HG02870 (cell line): ENCODE results near the gene TRAK1.
"Not testable (repeated sequence)": the region's sequence is repeated elsewhere in the genome, so short reads cannot be mapped to it uniquely, and the experiment has no call there.

Source experiments
- ATAC-seq: cut with Tn5 transposase; IDR thresholded peaks from one replicate; pipeline ENCODE4 v1.9.1; 2021; ENCODE audit warnings: mild to moderate bottlenecking, moderate library complexity; ENCODE audit not compliant: unreplicated experiment

The TRAK1 gene, protein sequence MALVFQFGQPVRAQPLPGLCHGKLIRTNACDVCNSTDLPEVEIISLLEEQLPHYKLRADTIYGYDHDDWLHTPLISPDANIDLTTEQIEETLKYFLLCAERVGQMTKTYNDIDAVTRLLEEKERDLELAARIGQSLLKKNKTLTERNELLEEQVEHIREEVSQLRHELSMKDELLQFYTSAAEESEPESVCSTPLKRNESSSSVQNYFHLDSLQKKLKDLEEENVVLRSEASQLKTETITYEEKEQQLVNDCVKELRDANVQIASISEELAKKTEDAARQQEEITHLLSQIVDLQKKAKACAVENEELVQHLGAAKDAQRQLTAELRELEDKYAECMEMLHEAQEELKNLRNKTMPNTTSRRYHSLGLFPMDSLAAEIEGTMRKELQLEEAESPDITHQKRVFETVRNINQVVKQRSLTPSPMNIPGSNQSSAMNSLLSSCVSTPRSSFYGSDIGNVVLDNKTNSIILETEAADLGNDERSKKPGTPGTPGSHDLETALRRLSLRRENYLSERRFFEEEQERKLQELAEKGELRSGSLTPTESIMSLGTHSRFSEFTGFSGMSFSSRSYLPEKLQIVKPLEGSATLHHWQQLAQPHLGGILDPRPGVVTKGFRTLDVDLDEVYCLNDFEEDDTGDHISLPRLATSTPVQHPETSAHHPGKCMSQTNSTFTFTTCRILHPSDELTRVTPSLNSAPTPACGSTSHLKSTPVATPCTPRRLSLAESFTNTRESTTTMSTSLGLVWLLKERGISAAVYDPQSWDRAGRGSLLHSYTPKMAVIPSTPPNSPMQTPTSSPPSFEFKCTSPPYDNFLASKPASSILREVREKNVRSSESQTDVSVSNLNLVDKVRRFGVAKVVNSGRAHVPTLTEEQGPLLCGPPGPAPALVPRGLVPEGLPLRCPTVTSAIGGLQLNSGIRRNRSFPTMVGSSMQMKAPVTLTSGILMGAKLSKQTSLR

GRCh38 chr3:42090973-42091731 is at the start of gene TRAK1:
Gene TRAK1, plus strand, starts transcription at chr3:42091357. Its CDS starts 113 bp downstream, at chr3:42091470.
- ATAC-seq, result no peak

DNA sequence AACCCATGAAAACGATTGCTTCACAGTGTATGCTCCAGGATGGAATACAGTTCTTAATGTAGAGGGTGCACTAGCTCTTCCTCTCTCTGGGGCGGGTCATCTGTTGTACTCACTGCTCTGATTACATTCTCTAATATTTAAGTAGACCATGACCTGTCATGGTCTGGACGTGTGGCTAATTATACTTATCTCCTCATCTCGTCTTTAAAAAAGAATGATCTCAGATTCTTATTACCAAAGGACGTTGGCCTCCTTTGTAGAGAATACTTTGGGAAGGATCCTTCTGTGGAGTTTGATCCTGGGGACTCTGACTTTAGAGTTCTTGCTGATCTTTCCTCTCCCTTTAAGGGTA is 48.4 kb upstream of the TRAK1 start:
- no peak for ATAC-seq

DNA sequence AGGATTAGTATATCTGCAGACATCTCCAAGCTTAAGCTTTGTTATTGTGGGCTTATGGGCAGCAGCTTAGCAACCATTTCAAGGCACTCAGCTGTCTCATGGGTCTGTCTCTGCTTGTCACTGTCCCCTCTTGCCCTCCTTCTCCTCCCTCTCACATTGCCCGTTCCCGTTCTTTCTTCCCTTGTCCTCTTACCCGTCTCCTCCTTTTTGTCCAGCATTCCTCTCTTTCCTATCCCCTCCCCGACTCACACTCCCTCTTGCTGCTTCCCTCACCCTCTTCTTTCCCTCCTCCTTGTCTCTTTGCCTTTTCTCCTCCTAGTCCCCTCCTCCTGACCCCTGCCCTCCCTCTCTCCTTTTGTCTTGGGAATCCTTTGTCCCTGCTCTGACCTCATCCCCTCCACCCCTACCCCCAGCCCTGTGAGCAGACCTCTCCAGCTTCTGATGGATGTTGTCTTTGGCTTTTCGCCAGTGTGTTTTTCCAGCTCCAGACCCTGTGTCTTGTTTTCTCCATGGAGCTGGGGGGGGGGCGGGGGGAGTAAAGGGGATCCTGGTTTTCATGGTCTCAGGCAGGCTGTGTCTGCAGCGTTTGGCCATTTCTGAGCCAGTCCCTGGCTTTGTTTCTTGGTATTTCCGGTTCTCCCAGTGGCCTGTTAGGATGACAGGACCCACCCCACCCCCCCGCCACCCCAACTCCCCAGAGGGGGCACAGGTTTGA is 47.9 kb upstream of the TRAK1 start:
- ATAC-seq, result no peak

DNA sequence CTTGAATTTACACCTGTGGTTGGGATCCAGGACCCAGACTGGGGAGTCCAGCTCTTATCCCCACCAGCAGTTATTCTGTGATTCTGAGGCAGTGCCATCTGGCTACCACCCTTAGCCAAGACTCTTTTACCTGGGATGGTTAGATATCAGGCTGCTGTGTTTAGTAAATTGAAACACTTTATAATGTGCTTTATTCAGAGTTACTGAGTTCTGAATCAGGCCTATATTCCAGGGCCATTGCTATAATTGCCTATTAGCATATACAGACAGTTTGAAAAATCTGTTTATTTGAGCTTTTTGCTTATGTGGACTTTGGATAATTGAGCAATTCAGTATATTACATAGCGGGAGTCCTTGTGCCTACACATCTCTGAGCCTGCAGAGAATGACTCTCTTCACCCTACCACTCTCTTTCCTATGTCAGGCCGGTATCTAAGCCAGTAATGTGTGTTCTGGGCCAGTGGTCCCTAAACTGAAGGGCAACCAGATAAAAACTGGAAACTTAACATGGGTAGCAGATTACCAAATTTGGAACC is 45.4 kb upstream of the TRAK1 start:
- no peak for ATAC-seq

GRCh38 chr3:42048526-42048925 is 42.6 kb upstream of the TRAK1 start:
- not testable (repeated sequence) for ATAC-seq

GRCh38 chr3:42050126-42050525 is 41.0 kb upstream of the TRAK1 start:
- no peak for ATAC-seq

DNA sequence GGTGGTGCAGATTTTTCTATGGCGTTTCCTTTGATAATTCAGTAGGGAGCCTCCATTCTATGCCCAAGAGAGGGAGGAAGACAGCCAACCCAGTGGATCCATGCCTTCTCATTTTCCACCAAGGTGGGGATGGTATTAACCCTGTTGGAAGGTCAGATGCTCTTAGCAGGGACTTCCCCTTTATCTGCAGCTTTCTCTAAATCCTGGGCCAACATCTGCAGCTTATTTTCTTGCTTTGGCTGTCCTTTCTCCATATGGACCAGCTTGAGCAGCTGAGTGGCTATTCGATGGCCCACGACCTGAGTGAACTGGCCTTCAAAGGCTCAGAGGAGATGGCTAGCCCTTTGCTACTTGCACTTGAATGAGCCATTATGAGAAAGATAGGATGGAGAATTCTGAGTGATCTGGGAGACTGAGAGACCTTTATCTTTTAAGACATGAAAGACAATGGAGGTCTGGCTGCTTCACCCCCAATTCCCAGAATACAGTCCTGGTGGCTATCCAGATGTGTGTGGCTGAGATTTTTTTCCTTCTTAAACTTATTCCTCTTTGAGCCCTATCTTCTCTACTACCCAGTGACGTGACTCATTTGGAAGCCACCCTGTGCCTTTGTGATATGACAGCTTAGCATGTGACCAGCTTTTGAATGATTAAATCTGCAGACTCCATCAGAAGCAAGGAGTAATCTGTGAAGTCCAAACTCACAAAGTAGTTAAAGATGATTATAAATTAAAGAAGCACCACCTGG is 39.6 kb upstream of the TRAK1 start:
- ATAC-seq, result peak; percentile 29

DNA sequence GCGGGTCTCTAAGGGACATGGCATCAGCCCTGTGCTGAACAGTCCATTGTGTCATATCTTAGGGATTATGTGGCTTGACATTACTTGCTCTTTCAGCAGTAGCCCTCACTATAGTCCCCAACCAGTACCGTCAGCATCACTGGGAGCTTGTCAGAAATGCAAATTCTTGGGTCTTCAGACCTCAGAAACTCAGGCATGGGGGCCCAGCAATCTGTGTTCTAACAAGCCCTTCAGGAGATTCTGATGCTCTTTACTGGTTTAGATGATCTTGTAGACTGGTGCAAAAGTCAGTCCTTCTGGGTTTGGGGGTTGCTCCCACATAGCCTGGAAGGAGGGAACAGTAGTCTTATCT is 39.0 kb upstream of the TRAK1 start:
- ATAC-seq, result peak; percentile 77

- no peak for ATAC-seq
These were observed 38.4 kb upstream of the TRAK1 start for GRCh38 chr3:42052484-42053351.

DNA sequence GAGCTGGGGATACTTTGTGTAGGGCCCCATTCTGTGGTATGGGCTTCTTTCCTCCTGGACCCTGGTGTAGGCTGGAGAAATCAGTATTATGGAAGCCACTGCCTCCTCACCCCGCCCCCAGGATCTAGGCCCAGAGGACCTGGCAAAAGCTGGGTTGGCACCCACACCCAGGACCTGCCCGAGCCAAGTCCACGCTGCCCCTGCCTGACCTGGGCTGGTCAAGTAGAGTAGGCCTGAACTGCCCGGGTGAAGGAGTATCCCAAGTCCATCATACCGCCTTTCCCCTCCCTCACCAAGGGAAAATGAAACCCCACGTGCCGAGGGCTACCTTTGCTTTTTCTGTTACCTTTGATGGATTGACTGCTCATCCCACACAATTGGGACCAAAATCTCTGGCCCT is 37.7 kb upstream of the TRAK1 start:
- no peak for ATAC-seq

DNA sequence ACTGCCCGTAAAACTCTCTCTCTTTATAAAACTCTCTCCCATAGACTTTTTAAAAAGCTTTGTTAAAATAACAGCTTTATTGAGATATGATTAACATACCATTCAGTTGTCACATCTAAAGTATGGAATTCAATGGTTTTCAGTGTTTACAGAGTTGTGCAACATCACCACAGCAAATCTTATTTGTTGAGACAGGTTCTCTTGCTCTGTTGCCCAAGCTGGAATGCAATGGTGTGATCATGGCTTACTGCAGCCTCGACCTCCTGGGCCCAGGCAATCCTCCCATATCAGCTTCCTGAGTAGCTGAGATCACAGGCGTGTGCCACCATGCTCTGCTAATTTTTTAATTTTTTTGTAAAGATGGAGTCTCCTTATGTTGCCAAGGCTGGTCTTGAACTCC is 35.9 kb upstream of the TRAK1 start:
- ATAC-seq, result no peak

GRCh38 chr3:42056840-42057239 is 34.3 kb upstream of the TRAK1 start:
- ATAC-seq, result no peak

DNA sequence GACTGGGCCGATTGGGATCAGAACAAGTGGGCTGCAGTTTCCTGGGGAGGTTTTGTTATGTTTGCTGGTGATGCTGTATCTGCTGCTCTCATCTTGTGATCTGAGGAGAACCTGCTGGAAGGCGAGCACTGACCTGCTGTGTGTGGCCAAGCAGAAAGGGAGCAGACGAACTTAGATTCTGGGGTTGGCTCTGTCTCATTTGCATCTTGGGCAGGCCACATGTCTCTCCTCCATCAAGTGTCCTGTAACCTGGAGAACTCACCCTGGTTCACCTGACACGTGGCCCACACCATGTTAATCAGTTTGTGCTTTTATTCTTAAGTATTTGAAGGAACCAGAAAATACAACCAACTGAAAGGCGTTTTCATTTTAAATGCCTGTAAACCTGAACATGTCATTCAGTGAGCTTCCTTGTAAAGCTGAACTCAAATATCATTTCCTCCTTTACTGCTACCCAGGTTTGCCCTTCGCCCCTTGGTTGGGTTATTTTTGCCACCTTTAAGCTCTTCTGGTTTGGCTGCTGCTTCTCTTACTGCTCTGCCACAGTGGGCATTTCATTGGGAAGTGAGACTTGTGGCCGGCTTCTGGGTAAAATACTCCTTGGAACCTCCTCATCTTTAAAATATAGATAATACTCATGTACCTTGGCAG is 33.5 kb upstream of the TRAK1 start:
- peak; percentile 82 for ATAC-seq

DNA sequence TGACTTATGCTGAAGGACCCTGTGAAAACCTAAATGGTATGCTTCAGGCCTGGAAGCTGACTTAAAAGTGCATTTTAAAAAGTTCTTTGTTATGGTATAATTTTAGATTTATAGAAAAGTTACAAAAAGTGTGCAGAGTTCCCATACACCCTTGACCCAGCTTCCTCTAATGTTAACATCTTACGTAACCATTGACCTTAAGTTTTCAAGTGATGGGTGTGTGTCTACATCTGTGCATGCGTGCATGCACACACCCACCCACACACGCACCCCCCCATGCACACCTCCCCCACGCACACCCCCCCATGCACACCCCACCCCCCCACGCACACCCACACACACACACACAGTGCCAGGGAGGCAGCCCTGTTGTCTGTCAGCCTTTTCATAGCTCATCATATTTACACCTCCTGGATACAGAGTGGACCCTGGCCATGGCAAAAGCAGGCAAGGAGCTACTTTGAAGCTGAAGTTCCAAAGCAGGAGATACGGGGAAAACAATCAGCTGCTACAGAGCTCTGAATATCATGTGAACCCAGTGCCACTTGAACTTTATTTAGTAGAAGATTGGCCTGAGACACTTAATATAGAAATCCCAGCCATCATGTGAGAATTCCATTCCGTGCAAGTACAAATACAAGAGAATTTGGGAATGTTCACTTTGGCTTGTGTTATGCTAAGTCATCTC is 30.0 kb upstream of the TRAK1 start:
- ATAC-seq, result no peak

- no peak for ATAC-seq
These were observed 29.3 kb upstream of the TRAK1 start for GRCh38 chr3:42061713-42062380.

DNA sequence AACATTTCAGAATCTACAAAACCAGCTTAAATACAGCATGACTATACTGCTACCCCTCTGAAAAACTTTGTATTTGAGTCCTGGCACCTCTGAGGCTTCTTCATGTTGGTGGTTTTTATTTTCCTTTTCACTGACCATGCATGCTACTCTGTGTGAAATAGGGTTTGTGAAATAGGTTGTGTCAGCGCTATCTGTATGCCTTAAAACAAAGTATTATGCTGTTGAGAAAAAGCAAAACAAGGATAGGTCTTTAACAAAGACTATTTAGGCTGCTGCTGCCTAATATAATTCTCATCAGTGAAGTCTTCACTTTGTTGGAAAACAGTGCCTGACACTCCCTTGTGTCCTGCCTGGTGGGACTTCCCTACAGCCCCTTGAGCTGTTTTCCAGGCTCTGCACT is 28.7 kb upstream of the TRAK1 start:
- ATAC-seq, result no peak

DNA sequence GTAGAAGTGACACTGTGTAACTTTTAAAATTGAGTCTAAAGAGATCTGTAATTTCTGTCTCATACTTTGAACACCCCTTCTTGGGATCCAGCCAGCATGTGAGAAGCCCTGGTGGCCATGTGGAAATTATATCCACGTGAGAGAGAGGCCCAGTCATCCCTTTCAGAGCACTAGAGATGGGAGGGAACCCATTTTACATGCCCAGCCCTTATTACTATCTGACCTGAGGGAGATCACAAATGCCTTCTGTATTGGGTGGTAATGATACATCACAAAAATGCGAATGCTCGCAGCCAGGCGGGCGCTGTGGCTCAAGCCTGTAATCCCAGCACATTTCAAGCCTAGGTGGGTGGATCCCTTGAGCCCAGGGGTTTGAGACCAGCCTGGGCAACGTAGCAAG is 27.3 kb upstream of the TRAK1 start:
- no peak for ATAC-seq
